Spleen (tissue), 7 donors: ENCODE results near the gene ZNF3.

Source experiments
- CTCF ChIP-seq, 11 experiments: fragments of 200-600 bp in 7 of 11; fragments of 450-650 bp in 4 of 11; sonication (generic) in 4 of 11; IDR thresholded peaks in 8 of 11; conservative IDR thresholded peaks in 3 of 11; 1 replicate in 7 of 11; 2 replicates in 4 of 11; pipeline versions ENCODE4 v1.4.0 to v1.8.0; 2016 to 2021; ENCODE audit warnings: antibody characterized with exemption in 11 of 11, inconsistent platforms in 4 of 11, mild to moderate bottlenecking in 1 of 11
- POLR2A ChIP-seq, 3 donors: fragments of 450-650 bp; IDR thresholded peaks; one replicate each; pipeline ENCODE4 v1.5.1; 2017; ENCODE audit warnings: antibody characterized with exemption in 3 of 3, mild to moderate bottlenecking in 1 of 3
- donor health status: DM: no; HTN: no; CAD: no; lungs with moderate emphysema.
- donor health status: DM: no; HTN: no; CAD: no.
- donor health status: DM: no; HTN: no; CAD: no.

- TF ChIP-seq POLR2A (IDR thresholded peaks at IDR 0.05): no peak
- TF ChIP-seq CTCF (IDR thresholded peaks at IDR 0.05 in 8 of 11, conservative IDR thresholded peaks at IDR 0.05 in 3 of 11): no peak
These were observed 29.9 kb downstream of the ZNF3 start for GRCh38 chr7:100051611-100052010.
